Measurements from ENCODE around the gene TRIM33.

Gene TRIM33

DNA sequence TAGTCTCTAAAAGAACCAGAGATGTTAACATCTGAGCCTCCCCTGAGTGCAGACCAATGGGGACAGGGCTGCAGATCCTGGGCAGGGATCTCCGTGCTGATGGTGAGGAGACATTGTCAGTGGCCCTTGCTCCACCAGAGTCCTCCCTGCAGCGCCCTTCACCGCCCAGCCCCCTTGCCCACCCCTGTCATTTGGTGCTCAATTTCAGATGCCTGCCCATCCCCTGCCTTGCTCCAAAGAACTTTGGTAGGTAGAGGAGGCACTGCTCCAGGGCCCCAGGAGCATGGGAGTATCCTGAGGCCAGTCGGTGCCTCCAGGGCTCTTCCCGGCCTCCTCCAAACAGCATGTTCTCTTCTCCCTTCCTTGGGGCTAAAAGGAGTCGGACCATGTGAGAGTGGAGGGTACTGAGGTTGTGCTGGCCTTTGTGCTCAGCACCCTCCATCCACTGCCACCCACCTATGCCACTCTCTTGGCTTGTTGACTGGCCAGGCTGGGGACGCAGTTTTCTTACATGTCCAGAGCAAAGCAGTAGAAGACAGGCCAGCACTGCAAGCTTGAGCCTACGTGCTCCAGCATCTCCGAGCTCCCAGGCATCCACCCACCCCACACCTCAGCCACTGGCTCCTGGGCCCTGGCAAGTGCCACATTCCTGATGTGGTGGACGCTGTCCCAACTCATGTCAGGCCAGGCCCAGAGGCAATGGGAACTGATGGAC, 160.1 kb downstream of the TRIM33 start:
- no peak overlapping the region for H3K27ac ChIP-seq
- TF ChIP-seq CTCF (conservative IDR thresholded peaks at IDR 0.05) = no peak
- no peak for TF ChIP-seq ZFX (IDR thresholded peaks at IDR 0.05)

GRCh38 chr1:114349891-114350605, 161.0 kb downstream of the TRIM33 start:
- no peak overlapping the region for H3K27ac ChIP-seq
- TF ChIP-seq CTCF (conservative IDR thresholded peaks at IDR 0.05) (no peak), ZFX (IDR thresholded peaks at IDR 0.05) (no peak)

DNA sequence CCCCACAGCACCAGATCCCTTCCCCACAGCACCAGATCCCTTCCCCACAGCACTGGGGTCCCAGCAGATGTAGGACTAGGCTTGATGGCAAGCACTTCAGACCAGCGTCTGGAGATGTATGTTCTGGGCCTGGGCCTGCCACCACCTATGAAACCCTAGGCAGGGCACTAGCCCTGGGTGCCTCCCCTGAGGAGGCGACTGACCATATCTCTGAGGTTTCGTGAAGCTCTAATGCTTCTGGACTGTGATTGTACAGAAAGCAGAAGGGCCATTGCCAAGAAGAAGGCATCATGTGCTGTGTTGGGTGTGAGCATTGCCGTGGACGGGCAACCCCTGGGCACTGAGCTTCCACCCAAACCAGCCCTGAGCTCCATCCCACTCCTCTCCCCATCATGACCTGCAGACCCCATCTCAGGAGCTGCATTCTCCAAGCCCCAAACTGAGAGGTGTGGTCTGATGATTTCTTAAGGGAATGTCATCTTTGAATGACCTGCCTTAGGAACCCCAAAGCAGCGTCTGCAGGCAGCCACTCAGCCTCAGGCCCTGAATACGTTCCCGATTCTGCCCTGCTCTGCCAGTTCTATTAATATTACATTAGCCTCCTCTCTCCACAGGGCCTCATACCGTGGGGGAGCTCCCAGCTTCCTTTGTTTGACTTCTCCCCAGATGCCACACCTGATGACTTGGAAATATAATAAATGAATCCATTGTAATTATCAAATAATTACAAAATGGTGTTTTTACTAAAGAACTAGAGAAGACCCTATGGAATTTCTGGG, 163.4 kb downstream of the TRIM33 start:
- TF ChIP-seq ZFX (IDR thresholded peaks at IDR 0.05) (no peak), CTCF (conservative IDR thresholded peaks at IDR 0.05) (no peak)
- H3K27ac ChIP-seq = no peak overlapping the region

DNA sequence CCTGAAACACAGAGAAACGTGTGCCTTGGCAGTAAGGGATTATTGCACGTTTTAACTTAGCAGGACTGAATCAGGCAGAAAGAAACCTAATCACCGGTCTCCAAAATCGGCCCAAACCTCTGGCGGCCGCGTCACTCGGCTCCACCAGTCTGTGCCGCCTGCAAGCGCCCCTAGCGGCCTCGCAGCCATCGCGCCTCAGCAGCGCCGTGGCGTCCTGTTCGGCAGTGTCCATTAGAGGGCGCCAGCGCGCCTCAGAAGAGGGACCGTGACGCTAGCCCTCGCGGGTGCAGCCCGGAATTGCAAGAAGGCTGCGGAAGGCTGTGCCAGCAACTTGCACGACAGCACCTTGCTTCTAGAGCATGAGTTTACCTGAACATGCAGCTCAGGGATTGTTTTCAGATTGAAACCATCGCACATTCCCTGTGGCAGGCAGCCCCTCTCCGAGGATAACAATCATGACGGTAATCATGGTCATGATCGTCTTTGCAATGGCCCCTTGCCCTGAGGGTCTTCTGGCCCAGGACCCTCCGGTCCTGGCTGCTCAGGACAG, 164.4 kb downstream of the TRIM33 start:
- TF ChIP-seq CTCF (conservative IDR thresholded peaks at IDR 0.05) (peak; percentile 100), ZFX (IDR thresholded peaks at IDR 0.05) (no peak)
- H3K27ac ChIP-seq = peak overlapping the region; percentile 13; the same call in 1 of the 2 replicates

- peak overlapping the region; percentile 13; the same call in 1 of the 2 replicates for H3K27ac ChIP-seq
- TF ChIP-seq ZFX (IDR thresholded peaks at IDR 0.05) = no peak
- TF ChIP-seq CTCF (conservative IDR thresholded peaks at IDR 0.05) = no peak
Observed at GRCh38 chr1:114345930-114346479, 165.0 kb downstream of the TRIM33 start.

DNA sequence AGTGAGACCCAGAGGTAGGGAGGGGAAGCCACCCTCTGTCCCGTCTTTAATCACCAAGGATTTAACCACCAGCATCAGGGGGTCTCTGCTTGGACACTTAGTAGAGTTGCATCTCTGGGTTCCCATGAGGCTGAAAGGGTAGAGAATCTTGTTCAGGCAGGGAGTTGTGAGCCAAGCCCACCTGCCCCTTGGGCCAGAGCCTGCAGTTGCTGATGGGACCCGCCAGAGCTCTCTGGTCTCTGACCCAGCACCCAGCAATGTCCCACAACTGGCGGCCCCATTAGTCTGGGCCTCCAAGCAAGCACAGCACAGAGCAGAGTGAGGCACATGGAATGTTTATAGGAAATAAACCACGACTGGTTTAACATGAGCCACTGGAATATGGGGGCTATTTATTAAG, 166.3 kb downstream of the TRIM33 start:
- no peak overlapping the region for H3K27ac ChIP-seq
- no peak for TF ChIP-seq CTCF (conservative IDR thresholded peaks at IDR 0.05)
